DMS114 treated with DMSO at 0.1 percent for 48 hours (cell line): ENCODE data around the gene SLC52A3.
A peak's percentile ranks its signal among the peaks of the same experiment; 100 is the strongest.
"Not testable (repeated sequence)": the region's sequence is repeated elsewhere in the genome, so short reads cannot be mapped to it uniquely, and the experiment has no call there.

Experiments used
- DNase-seq: peaks from one replicate; lab custom pipeline; 2025; ENCODE audit not compliant: unreplicated experiment; lab: John Stamatoyannopoulos, UW

The SLC52A3 gene

GRCh38 chr20:730005-730404, 38.3 kb downstream of the SLC52A3 start:
- DNase-seq, result no peak

- peak; percentile 61 for DNase-seq
Measured at GRCh38 chr20:728256-728944, 39.9 kb downstream of the SLC52A3 start.

DNA sequence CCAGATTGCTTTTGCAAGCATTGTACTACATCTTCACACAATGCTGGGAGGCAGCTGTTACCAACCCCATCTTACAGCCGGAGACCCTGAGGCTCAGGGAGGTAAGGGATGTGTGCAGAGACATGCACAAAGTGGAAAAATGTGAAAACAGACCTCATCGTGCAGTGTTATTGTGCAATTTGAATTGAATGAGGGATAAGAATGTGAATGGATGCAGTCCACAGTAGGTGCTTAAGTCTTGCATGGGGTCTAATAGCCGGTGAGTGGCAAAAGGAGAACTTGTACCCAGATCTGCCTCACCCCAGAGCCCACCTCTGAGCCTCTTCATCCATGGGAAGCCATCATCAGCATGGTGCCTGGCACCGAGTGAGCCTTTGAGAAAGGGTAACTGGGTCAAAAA, 42.1 kb downstream of the SLC52A3 start:
- no peak for DNase-seq

GRCh38 chr20:725491-725890, 42.8 kb downstream of the SLC52A3 start:
- no peak for DNase-seq

DNA sequence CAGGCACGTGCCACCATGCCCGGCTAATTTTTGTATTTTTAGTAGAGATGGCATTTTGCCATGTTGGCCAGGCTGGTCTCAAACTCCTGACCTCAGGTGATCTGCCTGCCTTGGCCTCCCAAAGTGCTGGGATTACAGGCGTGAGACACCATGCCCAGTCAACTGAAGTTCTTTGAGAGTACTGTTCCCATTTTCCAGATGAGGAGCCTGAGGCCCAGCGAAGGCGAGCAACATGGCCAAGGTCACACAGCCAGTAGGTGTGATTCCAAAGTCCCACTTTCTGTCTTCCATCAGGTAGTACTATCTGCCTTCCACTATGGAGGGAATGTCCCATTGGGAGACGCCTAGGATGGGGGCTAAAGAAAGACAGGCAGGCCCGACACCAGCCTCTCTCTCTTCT, 43.5 kb downstream of the SLC52A3 start:
- not testable (repeated sequence) for DNase-seq

DNA sequence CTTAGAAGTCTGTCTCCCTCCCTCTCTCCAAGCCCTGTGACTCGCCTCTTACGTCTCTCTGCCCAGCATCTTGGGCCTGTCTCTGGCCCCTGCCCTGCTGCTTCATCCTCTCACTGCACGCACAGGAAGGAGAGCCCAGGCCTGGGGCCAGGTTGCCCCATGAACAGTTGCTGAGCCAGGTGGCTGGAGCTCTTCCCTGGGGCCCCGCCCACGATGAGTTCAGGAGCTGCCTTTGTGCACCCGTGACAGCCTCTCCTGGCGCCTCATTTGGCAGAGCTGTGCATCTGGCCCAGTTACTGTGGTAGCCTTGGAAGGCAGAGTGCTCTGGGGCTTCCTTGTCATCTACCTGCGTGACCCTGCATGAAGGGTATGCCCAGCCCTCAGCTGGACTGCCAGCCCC, 44.5 kb downstream of the SLC52A3 start:
- no peak for DNase-seq

GRCh38 chr20:722822-723644, 45.3 kb downstream of the SLC52A3 start:
- no peak for DNase-seq

DNA sequence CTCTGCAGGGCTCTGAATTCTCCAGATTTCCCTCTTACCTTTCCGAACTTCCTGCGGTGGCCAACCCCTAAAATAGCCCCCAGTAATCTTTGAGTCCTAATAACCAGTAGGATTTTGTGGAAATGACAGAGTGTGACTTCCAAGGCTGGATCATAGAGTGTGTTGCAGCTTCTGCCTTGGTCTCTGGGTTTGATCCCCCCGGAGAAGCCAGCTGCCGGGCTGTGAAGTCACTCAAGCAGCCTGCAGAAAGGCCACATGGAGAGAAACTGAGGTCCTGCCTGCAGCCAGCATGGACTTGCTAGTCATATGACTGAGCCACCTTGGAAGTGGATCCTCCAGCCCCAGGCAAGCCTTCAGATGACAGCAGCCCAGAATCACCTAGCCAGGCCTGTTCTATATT, 46.4 kb downstream of the SLC52A3 start:
- DNase-seq, result no peak

DNA sequence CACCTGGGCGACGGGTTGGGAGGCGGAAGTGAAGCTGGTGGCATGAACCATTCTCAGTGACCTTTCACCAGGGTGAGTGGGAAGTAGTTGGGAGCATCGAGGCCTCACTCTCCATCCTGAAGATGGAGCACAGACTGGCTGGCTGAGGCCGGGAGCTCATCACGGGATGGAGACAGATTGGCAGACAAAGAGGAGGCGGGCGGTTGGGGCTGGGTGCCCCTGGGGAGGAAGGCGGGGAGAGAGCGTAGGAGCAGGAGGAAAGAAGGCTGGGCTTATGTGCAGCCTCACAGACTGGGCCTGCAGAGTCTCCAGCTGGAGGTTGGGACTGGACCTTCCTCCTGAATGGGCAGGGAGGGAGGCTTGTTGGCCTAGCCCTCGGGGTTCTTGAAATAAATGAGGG, 48.5 kb downstream of the SLC52A3 start:
- no peak for DNase-seq

GRCh38 chr20:719068-719467, 49.2 kb downstream of the SLC52A3 start:
- no peak for DNase-seq

DNA sequence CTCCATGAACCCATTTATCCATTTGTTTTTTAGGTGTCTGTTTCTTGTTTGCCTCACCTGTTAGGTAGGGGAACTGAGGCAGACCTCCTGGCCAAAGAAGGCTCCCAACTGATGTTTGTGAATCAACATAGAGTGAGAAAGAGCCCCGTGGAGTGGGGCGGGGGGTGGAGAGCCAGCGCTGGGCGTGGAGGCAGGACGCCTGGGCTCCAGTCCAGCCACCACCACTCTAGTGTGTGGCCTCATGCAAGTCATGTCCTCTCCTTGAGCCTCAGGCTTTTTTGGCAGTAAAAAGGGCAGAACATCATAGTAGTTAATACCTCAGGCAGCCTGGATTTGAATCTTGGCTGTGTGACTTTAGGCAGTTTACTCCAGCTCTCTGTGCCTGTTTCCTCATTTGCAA, 50.5 kb downstream of the SLC52A3 start:
- no peak for DNase-seq

- no peak for DNase-seq
Measured at GRCh38 chr20:717271-717670, 51.0 kb downstream of the SLC52A3 start.

DNA sequence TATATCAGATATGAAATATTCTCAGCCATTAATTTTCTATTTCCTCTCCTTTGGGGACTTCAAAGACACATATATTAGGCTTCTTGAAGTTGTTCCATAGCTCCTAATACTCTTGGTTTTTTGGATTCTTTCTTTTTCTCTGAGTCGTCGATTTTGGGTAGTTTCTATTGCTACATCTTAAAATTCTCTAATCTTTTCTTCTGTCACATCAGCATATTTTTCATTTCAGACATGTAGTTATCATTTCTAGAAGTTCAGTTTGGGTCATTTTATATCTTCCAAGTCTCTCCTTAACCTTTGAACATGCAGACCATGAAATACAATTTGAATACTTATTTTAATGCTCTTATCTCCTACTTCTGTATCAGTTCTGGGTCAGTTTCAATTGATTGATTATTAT, 53.8 kb downstream of the SLC52A3 start:
- DNase-seq, result no peak

DNA sequence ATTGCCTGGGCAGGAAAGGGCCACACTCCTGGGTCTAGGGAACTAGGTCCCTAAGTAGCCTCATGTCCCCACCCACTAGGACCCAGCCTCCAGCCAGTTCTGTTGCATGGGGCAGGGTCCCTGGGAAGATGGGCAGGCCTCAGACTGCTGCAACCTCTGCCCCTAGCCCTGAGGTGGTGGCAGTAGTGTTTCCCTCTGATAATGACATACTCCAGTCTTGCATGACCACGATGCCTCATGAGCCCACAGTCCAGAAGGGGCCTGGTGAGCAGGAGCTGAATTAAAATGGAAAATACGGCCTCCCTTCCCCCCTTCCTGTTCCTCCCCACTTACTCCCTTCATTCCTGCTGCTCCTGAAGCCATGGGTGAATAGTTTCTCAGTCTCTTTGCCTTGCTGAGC, 56.7 kb downstream of the SLC52A3 start:
- no peak for DNase-seq

DNA sequence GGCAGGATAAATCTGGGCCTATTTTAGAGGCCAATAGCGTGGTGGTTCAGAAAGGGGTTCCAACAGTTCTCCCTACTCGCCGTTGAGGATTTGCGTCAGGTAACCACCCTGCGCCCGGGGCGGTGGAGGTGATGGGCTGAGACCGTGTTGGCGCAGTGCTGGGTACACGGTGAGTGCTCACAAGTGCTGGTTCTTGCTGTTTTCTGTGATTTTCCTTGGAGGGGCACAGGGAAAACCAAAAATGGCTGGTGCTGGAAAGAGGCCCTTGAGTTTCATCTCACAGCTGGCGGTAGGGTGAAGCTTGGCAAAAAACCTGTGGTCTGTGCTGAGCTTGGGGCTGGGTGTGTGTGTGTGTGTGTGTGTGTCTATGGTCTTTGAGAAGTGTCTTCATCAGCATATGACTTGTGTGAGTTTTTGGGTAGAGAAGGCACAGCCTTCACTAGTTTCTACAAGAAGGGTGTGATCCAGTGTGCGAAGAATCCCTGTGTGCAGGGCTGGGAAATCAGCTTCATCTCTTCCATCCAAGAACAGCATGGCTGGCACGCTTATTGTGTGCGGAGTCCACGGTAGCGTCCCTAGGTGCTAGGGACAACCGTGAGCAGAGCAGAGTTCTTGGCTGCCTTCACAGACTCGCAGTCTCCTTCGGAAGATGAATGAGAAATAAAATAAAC, 57.4 kb downstream of the SLC52A3 start:
- no peak for DNase-seq
